ENCODE measurements around the gene PYGO1.

PYGO1 gene

DNA sequence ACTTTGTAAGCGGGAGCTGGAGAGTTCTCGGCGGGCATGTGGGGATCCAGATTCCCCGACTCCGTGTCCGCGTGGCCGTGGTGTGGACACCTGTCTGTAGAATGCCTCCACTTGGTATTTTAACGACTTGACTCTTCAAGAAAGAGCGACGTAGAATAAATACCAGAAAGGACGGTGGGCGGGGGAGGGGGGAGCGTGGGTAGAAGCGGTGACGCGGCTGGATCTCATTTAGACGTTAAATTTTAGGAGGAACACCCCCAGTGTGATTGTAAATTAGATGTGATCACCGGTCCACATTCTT lies 620 bp upstream of the PYGO1 start:
- Mint-ChIP-seq H3K27ac (peak overlapping the region; percentile 95 to 97 (median 97)), H3K4me1 (peaks cover 10% of the 10 kb centered on the region), H3K36me3 (ENCODE audit: low read depth) (peaks cover 2% of the 10 kb centered on the region), H3K27me3 (ENCODE audit: low read depth) (peaks cover 3% of the 10 kb centered on the region), H3K4me3 (peak overlapping the region; percentile 88 to 96 (median 92)), H3K9me3 (no peaks in the 10 kb centered on the region)
- TF ChIP-seq CTCF (IDR thresholded peaks at IDR 0.05; ENCODE audit: unreplicated experiment in 3 of 3): no peak

DNA sequence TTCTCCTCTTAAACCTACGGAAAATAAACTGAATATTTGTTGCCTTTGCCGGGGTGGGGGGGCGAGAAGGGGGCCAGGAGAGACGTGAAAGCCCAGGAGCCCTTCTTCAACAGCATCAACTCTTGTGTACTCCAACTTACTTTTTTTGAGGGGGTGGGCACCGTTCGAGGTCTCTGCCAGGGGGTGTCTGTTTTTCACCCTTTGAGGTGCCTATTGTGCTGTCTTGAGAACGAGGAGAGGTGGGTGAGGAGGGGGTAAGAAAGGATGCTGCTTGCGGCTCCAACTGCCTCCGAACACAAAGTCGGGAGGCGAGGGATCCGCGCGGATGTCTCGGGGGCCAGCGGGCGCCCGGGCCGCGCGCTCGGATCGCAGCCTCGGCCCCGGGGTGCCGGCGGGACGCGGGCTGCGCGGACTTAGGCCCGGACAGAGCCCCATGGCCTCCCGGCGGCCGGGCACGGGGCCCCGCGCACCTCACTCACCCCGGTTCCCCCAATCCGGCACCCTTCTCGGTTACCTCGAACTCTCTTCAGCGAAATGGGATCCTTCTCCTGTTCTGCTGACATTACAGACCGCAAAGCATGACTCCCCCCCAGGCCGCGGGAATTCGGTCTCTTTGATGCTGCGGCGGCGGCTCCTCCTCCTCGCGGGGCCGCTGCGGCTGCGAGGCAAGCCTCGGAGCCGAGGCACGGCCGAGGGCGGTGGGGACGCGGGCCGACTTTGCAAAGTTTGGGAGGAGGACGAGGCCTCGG lies 650 bp downstream of the PYGO1 start:
- peak overlapping the region in 2 of 3 experiments; percentile 88 to 90 for H3K4me3 Mint-ChIP-seq
- H3K4me1 Mint-ChIP-seq: peaks cover 12% of the 10 kb centered on the region
- H3K9me3 Mint-ChIP-seq: no peaks in the 10 kb centered on the region
- no peaks in the 10 kb centered on the region for H3K27me3 Mint-ChIP-seq (ENCODE audit: low read depth)
- TF ChIP-seq CTCF (IDR thresholded peaks at IDR 0.05; ENCODE audit: unreplicated experiment in 3 of 3): no peak
- no peak overlapping the region for H3K27ac Mint-ChIP-seq
- peaks cover 3% of the 10 kb centered on the region for H3K36me3 Mint-ChIP-seq (ENCODE audit: low read depth)

DNA sequence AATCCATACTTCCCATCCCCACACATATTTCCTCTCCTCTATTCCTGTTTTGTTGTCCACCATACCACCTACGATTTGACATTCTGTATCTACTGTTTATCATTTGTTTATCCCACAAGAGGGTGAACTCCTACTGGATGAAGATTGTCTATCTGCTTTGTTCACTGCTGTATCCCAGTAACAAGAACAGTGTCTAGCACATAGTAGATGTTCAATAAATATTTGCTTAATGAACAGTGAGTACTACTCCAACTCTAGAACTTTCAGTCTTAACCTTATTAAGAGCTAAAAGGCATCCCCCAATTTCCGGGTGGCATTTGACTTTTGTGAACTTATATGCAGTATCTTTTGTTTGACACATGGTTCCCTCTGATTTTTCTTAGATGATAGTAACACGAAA lies 1.3 kb downstream of the PYGO1 start:
- peaks cover 15% of the 10 kb centered on the region for H3K4me1 Mint-ChIP-seq
- no peaks in the 10 kb centered on the region for H3K9me3 Mint-ChIP-seq
- no peak for TF ChIP-seq CTCF (IDR thresholded peaks at IDR 0.05; ENCODE audit: unreplicated experiment in 3 of 3)
- no peak overlapping the region for H3K4me3 Mint-ChIP-seq
- H3K27me3 Mint-ChIP-seq (ENCODE audit: low read depth): no peaks in the 10 kb centered on the region
- H3K36me3 Mint-ChIP-seq (ENCODE audit: low read depth): peaks cover 3% of the 10 kb centered on the region
- H3K27ac Mint-ChIP-seq: no peak overlapping the region

DNA sequence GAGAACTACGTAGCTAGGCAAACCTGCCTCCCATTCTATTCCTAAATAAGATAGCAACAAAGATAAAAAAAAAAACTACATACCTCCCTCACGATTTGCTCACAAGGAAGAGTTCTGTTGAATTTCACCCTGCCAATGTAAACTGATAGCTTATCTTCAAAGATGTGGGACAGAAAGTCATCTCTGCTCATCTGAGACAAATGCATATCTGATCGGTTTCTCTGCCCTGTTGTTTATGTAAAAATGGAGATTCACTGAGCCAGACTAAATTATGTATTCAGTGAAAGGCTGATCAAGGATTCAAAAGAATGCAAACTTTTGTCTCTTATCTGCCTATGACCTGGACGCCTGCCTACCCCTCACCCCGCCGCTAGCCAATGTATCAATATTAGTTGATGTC lies 11.2 kb downstream of the PYGO1 start:
- no peaks in the 10 kb centered on the region for H3K27me3 Mint-ChIP-seq (ENCODE audit: low read depth)
- peaks cover 8% of the 10 kb centered on the region for H3K4me1 Mint-ChIP-seq
- H3K9me3 Mint-ChIP-seq: peaks cover 7% of the 10 kb centered on the region
- no peak overlapping the region for H3K4me3 Mint-ChIP-seq
- peaks cover 32% of the 10 kb centered on the region for H3K36me3 Mint-ChIP-seq (ENCODE audit: low read depth)
- H3K27ac Mint-ChIP-seq: no peak overlapping the region
- TF ChIP-seq CTCF (IDR thresholded peaks at IDR 0.05; ENCODE audit: unreplicated experiment in 3 of 3): no peak

DNA sequence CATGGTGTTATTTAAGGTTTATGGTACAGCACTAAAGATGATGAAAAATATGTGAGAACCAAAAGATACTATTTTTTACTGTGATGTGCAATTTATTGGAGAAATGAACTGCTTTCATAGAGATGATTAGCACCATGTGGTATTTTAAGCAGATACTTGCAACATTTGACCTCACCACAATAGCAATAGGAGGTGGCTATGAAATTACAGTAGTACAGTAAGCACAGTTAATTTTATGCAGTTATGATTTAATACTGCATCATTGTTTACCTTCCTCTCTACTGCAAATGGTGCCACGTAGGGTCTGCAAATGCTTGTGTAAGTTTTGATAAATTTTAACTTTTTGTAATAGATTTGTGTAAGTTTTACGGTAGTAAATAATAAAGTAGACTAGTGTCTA lies 14.0 kb downstream of the PYGO1 start:
- H3K9me3 Mint-ChIP-seq: peaks cover 18% of the 10 kb centered on the region
- H3K4me1 Mint-ChIP-seq: no peaks in the 10 kb centered on the region
- peaks cover 55% of the 10 kb centered on the region for H3K36me3 Mint-ChIP-seq (ENCODE audit: low read depth)
- H3K4me3 Mint-ChIP-seq: no peak overlapping the region
- H3K27me3 Mint-ChIP-seq (ENCODE audit: low read depth): no peaks in the 10 kb centered on the region
- H3K27ac Mint-ChIP-seq: no peak overlapping the region
- no peak for TF ChIP-seq CTCF (IDR thresholded peaks at IDR 0.05; ENCODE audit: unreplicated experiment in 3 of 3)

GRCh38 chr15:55573224-55573623 lies 14.9 kb downstream of the PYGO1 start:
- Mint-ChIP-seq H3K4me1 (no peaks in the 10 kb centered on the region), H3K4me3 (no peak overlapping the region), H3K27me3 (ENCODE audit: low read depth) (no peaks in the 10 kb centered on the region), H3K9me3 (peaks cover 20% of the 10 kb centered on the region), H3K36me3 (ENCODE audit: low read depth) (peaks cover 62% of the 10 kb centered on the region), H3K27ac (no peak overlapping the region)
- no peak for TF ChIP-seq CTCF (IDR thresholded peaks at IDR 0.05; ENCODE audit: unreplicated experiment in 3 of 3)

Measured in nephron (organoid).